K562 (cell line): ENCODE measurements around the gene ARSI. TPM values are rescaled to one million over a fixed set of nuclear protein-coding genes. Genes with fewer than 3 reads are reported as not detected.

Source experiments
- CHD2 ChIP-seq: IDR thresholded peaks from 2 replicates; pipeline ENCODE4 v1.6.1; 2011; ENCODE audit warnings: low read depth, low read length
- ELF2 ChIP-seq: fragments of 250-450 bp; sonication (Bioruptor Pico); IDR thresholded peaks from 2 replicates; pipeline ENCODE4 v1.5.0; 2021; ENCODE audit warnings: mild to moderate bottlenecking
- ELF4 ChIP-seq: fragments of 450-650 bp; formaldehyde crosslinking; IDR thresholded peaks from 2 replicates; pipeline ENCODE4 v1.4.0; 2022; ENCODE audit warnings: missing genetic modification characterization
- KLF6 ChIP-seq: fragments of 250-450 bp; sonication (Bioruptor Pico); IDR thresholded peaks from 2 replicates; pipeline ENCODE4 v1.4.0; 2020; ENCODE audit warnings: mild to moderate bottlenecking, moderate library complexity, borderline replicate concordance
- MCM5 ChIP-seq: fragments of 450-650 bp; IDR thresholded peaks from 2 replicates; pipeline ENCODE4 v1.6.1; 2016; ENCODE audit warnings: low read depth
- MCM7 ChIP-seq, 2 experiments: fragments of 450-650 bp; IDR thresholded peaks; 2 replicates each; pipeline ENCODE4 v1.6.1; 2016 to 2018
- MED1 ChIP-seq: sonication (generic); formaldehyde crosslinking; IDR thresholded peaks from 2 replicates; pipeline ENCODE4 v1.8.1; 2023; ENCODE audit warnings: missing genetic modification reagents, borderline replicate concordance
- NRF1 ChIP-seq, 2 experiments: fragments of 450-650 bp; IDR thresholded peaks in 1 of 2; conservative IDR thresholded peaks in 1 of 2; 2 replicates each; pipeline ENCODE4 v1.6.1; 2014; ENCODE audit warnings: mild to moderate bottlenecking in 2 of 2
- PHB2 ChIP-seq: fragments of 450-650 bp; IDR thresholded peaks from 2 replicates; pipeline ENCODE4 v1.6.1; 2017; ENCODE audit warnings: low read depth
- PML ChIP-seq: IDR thresholded peaks from 2 replicates; pipeline ENCODE4 v1.6.1; 2012; ENCODE audit warnings: low read length, inconsistent platforms
- POLR2AphosphoS5 ChIP-seq: IDR thresholded peaks from 2 replicates; pipeline ENCODE4 v1.6.1; 2011; ENCODE audit warnings: mild to moderate bottlenecking, low read depth, low read length, moderate library complexity; ENCODE audit not compliant: control insufficient read depth, insufficient read depth
- PTBP1 ChIP-seq: fragments of 200-400 bp; formaldehyde crosslinking; IDR thresholded peaks from 2 replicates; pipeline ENCODE4 v1.6.1; 2017; ENCODE audit warnings: low read depth, low read length
- RAD21 ChIP-seq, 2 experiments: fragments of 250-450 bp in 1 of 2; fragments of 450-650 bp in 1 of 2; sonication (Bioruptor Pico) in 1 of 2; formaldehyde crosslinking in 1 of 2; IDR thresholded peaks in 1 of 2; conservative IDR thresholded peaks in 1 of 2; 2 replicates each; pipeline versions ENCODE4 v1.4.0 to v1.8.0; 2020 to 2022; ENCODE audit warnings: mild to moderate bottlenecking in 2 of 2, moderate library complexity in 1 of 2
- RAD51 ChIP-seq: fragments of 450-650 bp; IDR thresholded peaks from 2 replicates; pipeline ENCODE4 v1.7.1; 2016; ENCODE audit warnings: low read depth, mild to moderate bottlenecking, borderline replicate concordance
- SAFB2 ChIP-seq: fragments of 200-400 bp; formaldehyde crosslinking; IDR thresholded peaks from 2 replicates; pipeline ENCODE4 v1.6.1; 2018; ENCODE audit warnings: borderline replicate concordance, low read length, low read depth, moderate library complexity; ENCODE audit not compliant: severe bottlenecking
- TAF7 ChIP-seq: fragments of 450-650 bp; IDR thresholded peaks from 2 replicates; pipeline ENCODE4 v1.6.1; 2016; ENCODE audit warnings: missing genetic modification characterization, missing compliant biosample characterization
- ZBTB8A ChIP-seq: fragments of 450-650 bp; IDR thresholded peaks from 2 replicates; pipeline ENCODE4 v1.6.1; 2018; ENCODE audit warnings: mild to moderate bottlenecking, moderate library complexity; ENCODE audit not compliant: partially characterized antibody
- ZNF23 ChIP-seq: fragments of 250-450 bp; sonication (Bioruptor Pico); IDR thresholded peaks from 2 replicates; pipeline ENCODE4 v1.4.0; 2020; ENCODE audit warnings: mild to moderate bottlenecking
- ZNF407 ChIP-seq: fragments of 450-650 bp; IDR thresholded peaks from 2 replicates; pipeline ENCODE4 v1.6.1; 2016; ENCODE audit warnings: low read depth
- ZNF445 ChIP-seq: fragments of 250-450 bp; sonication (Bioruptor Pico); IDR thresholded peaks from 2 replicates; pipeline ENCODE4 v1.4.0; 2020; ENCODE audit warnings: low read depth, mild to moderate bottlenecking, moderate library complexity
- ZNF586 ChIP-seq: fragments of 450-650 bp; formaldehyde crosslinking; conservative IDR thresholded peaks from 2 replicates; pipeline ENCODE4 v1.4.0; 2020; ENCODE audit warnings: mild to moderate bottlenecking, moderate library complexity
- ZNF639 ChIP-seq, 2 experiments: fragments of 200-800 bp in 1 of 2; sonication (Bioruptor generic) in 1 of 2; sonication (generic) in 1 of 2; formaldehyde crosslinking in 1 of 2; IDR thresholded peaks in 1 of 2; conservative IDR thresholded peaks in 1 of 2; 2 replicates each; pipeline versions ENCODE4 v1.5.0 to v1.6.1; 2016 to 2020; ENCODE audit warnings: missing compliant biosample characterization in 1 of 2, missing genetic modification characterization in 1 of 2, missing genetic modification reagents in 1 of 2
- polyA plus RNA-seq, 8 experiments: library from polyadenylated mRNA; depleted of rRNA in 4 of 8; stranded (reverse) in 5 of 8; unstranded in 3 of 8; fragments of >200 nt; fragmentation: Nextera tagmentation in 2 of 8; fragmentation: Illumina TruSeq in 1 of 8; extraction: Ambion mirVana in 2 of 8; extraction: Trizol in 1 of 8; gene quantifications; 2 replicates each; pipeline versions ENCODE4 v1.2.1 to v1.2.3, GENCODE V29; 2011 to 2014; ENCODE audit warnings: inconsistent platforms in 1 of 8, missing spikeins in 1 of 8
- total RNA-seq, 7 experiments: library from RNA; depleted of rRNA in 6 of 7; stranded (reverse); fragments of >200 nt in 6 of 7; fragmentation: Illumina TruSeq in 2 of 7; extraction: Trizol in 2 of 7; gene quantifications; 2 replicates each; pipeline versions ENCODE4 v1.2.1 to v1.2.3, GENCODE V29; 2011 to 2021; ENCODE audit warnings: low replicate concordance in 1 of 7

ARSI gene
- total and polyA plus RNA-seq, 9 of the 15 experiments (the other 6 are each of a cell fraction or from before 2014, with no cell fraction given) = 0.04 to 0.07 TPM; not detected in 7

- no peak for TF ChIP-seq POLR2AphosphoS5
- no peak for TF ChIP-seq ZNF639 (CRISPR knock-in tag; conservative IDR thresholded peaks at IDR 0.05 in 1 of 2, IDR thresholded peaks at IDR 0.05 in 1 of 2)
- no peak for TF ChIP-seq PML
- TF ChIP-seq SAFB2 = no peak
- TF ChIP-seq ZNF23 (CRISPR knock-in tag) = no peak
- no peak for TF ChIP-seq MED1
- TF ChIP-seq ZBTB8A = no peak
- TF ChIP-seq RAD51 = no peak
- no peak for TF ChIP-seq ZNF586 (CRISPR knock-in tag)
- TF ChIP-seq MCM5 = no peak
- no peak for TF ChIP-seq CHD2
- no peak for TF ChIP-seq ZNF407
- TF ChIP-seq PHB2 = no peak
- TF ChIP-seq ELF4 (CRISPR knock-in tag) = peak; percentile 76; the same call in 1 of the 2 replicates
- TF ChIP-seq ELF2 (CRISPR knock-in tag) = no peak
- TF ChIP-seq RAD21 (CRISPR knock-in tag; conservative IDR thresholded peaks at IDR 0.05 in 1 of 2, IDR thresholded peaks at IDR 0.05 in 1 of 2) = no peak
- TF ChIP-seq PTBP1 = no peak
- TF ChIP-seq TAF7 (tag) = no peak
- TF ChIP-seq NRF1 (conservative IDR thresholded peaks at IDR 0.05 in 1 of 2, IDR thresholded peaks at IDR 0.05 in 1 of 2) = no peak
- TF ChIP-seq KLF6 (CRISPR knock-in tag) = 0 out of 2 replicates have a peak, but pooled peaks have one; percentile 30
- TF ChIP-seq ZNF445 (CRISPR knock-in tag) = no peak
- no peak for TF ChIP-seq MCM7 (IDR thresholded peaks at IDR 0.05)
Measured at GRCh38 chr5:150329038-150329437, 26.3 kb upstream of the ARSI start (continued).
